ENCODE results near the gene BCOR.

The BCOR gene

DNA sequence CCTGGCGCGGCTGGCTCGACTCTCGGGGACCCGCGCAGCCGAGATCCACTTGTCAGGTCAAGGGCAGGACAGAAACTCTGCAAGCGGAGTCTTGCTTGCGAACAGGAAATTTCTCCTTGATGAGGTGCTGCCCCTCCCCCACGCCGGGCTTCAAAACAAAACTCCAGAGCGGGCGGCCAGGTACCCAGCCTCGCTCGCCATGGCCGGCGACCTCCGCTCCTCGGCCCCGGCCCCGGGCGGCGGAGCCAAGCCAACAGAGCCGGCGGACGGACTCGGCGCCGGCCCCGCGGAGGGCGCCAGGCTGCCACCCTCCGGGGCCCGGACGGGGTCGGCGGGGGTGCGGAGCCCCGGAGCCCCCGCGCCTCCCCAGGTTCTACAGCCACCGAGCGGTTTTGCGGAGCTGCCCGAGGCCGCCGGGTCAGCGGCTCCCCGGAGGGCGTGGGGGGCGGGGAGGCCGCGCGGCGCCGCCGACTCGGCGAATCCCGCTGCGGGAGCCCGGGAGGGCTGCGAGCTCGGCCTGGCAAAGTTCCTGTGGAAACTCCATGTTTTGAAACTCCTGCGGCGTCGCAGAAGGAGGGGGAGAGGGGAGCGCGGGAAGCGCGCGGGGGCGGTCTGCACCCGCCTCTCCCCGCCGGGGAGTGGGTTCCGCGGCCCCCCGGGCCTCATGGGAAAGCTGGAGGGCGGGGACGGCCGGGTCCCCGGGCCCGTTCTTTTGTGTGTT, 11.7 kb upstream of the BCOR start:
- Histone ChIP-seq H3K36me3 (ENCODE audit: insufficient read depth, low read length) (no peaks in the 10 kb centered on the region), H3K27me3 (ENCODE audit: control insufficient read depth in 1 of 2, insufficient read depth in 2 of 2, low read length in 2 of 2) (peaks cover 5 to 44% of the 10 kb centered on the region in 2 donors), H3K4me1 (ENCODE audit: insufficient read depth, low read length) (peaks cover 10% of the 10 kb centered on the region), H3K9ac (ENCODE audit: low read length) (no peak overlapping the region), H3K27ac (ENCODE audit: low read depth, low read length) (peak overlapping the region; percentile 82), H3K9me3 (ENCODE audit: low read length) (no peaks in the 10 kb centered on the region), H3K4me3 (ENCODE audit: low read depth in 1 of 2, low read length in 2 of 2) (peak overlapping the region; percentile 37 to 41)

DNA sequence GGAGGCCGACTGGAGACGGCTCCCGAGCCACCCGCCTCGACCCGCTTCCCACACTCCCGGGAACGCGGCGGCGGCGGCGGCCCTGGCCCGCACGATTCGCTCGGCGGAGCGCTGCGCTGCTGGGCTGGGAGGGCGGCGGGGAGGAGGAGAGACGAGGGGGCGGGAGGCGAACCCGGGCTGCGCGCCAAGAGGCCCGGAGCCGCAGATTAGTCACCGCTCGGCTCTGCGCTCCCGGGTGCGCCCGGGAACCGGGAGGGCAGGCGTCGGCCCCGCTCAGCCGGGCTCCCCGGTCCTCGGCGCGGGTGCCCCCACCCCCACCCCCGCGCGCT, 11.2 kb upstream of the BCOR start:
- Histone ChIP-seq H3K4me1 (ENCODE audit: insufficient read depth, low read length) (peaks cover 10% of the 10 kb centered on the region), H3K27ac (ENCODE audit: low read depth, low read length) (peak overlapping the region; percentile 82), H3K36me3 (ENCODE audit: insufficient read depth, low read length) (no peaks in the 10 kb centered on the region), H3K9me3 (ENCODE audit: low read length) (no peaks in the 10 kb centered on the region), H3K9ac (ENCODE audit: low read length) (no peak overlapping the region), H3K27me3 (ENCODE audit: control insufficient read depth in 1 of 2, insufficient read depth in 2 of 2, low read length in 2 of 2) (peaks cover 4 to 48% of the 10 kb centered on the region in 2 donors), H3K4me3 (ENCODE audit: low read depth in 1 of 2, low read length in 2 of 2) (peak overlapping the region; percentile 37 to 41)

DNA sequence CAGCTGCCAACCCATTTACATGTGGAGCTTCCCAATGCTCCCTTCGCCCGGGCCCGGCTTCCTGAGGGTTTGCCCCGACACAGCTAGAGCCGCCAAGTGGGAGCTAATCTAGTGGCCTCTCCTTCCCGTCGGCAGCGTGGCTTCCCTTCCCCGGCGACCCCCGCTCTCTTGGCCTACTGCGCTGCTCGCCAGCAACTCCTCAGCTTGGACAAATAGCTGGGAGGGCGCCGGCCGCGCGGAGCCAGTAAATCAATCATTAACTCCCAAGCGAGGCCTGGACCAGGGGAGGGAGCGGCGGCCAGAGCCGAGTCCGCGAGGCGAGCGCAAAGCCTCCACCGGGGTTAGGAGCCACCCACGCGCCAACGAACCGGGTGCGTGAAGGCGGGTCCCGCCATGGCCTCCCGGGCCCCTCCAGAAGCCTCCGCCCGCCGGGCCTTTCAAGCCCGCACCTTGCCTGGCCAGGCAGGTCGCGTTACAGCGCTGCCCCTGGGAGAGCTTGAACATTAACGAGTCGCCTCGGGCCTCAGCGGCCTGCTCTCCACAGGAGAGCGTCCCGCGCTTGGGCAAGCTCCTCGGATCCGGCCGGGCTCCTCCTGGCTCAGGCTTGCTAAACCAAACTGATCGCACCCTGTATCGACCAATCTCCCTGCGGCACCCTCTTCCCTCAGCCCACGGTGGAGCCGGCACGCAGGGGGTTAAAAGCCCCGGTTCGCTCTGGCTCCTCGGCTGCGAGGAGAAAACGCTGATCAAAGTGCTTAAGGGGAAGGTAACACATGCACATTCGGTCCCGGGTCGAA, 10.6 kb upstream of the BCOR start:
- H3K27ac ChIP-seq (ENCODE audit: low read depth, low read length), result peak overlapping the region; percentile 82
- H3K27me3 ChIP-seq (ENCODE audit: control insufficient read depth in 1 of 2, insufficient read depth in 2 of 2, low read length in 2 of 2), result peaks cover 10 to 48% of the 10 kb centered on the region in 2 donors
- no peak overlapping the region for H3K9ac ChIP-seq (ENCODE audit: low read length)
- H3K36me3 ChIP-seq (ENCODE audit: insufficient read depth, low read length), result no peaks in the 10 kb centered on the region
- H3K9me3 ChIP-seq (ENCODE audit: low read length), result no peaks in the 10 kb centered on the region
- no peak overlapping the region for H3K4me3 ChIP-seq (ENCODE audit: low read depth in 1 of 2, low read length in 2 of 2)
- peaks cover 10% of the 10 kb centered on the region for H3K4me1 ChIP-seq (ENCODE audit: insufficient read depth, low read length)

- Histone ChIP-seq H3K36me3 (ENCODE audit: insufficient read depth, low read length) (no peaks in the 10 kb centered on the region), H3K9ac (ENCODE audit: low read length) (peak overlapping the region; percentile 5)
These were observed 9.8 kb upstream of the BCOR start for GRCh38 chrX:40107291-40108161.

GRCh38 chrX:40106676-40107290, 9.0 kb upstream of the BCOR start:
- H3K27me3 ChIP-seq (ENCODE audit: control insufficient read depth in 1 of 2, insufficient read depth in 2 of 2, low read length in 2 of 2), result peaks cover 12 to 60% of the 10 kb centered on the region in 2 donors
- H3K4me3 ChIP-seq (ENCODE audit: low read depth in 1 of 2, low read length in 2 of 2), result peak overlapping the region; percentile 25 to 41
- no peaks in the 10 kb centered on the region for H3K36me3 ChIP-seq (ENCODE audit: insufficient read depth, low read length)
- no peaks in the 10 kb centered on the region for H3K9me3 ChIP-seq (ENCODE audit: low read length)
- peaks cover 10% of the 10 kb centered on the region for H3K4me1 ChIP-seq (ENCODE audit: insufficient read depth, low read length)
- peak overlapping the region; percentile 5 for H3K9ac ChIP-seq (ENCODE audit: low read length)
- peak overlapping the region; percentile 78 for H3K27ac ChIP-seq (ENCODE audit: low read depth, low read length)

More at GRCh38 chrX:40107291-40108161, 9.8 kb upstream of the BCOR start:
- Histone ChIP-seq H3K9me3 (ENCODE audit: low read length) (no peaks in the 10 kb centered on the region), H3K27me3 (ENCODE audit: control insufficient read depth in 1 of 2, insufficient read depth in 2 of 2, low read length in 2 of 2) (peaks cover 12 to 53% of the 10 kb centered on the region in 2 donors), H3K4me3 (ENCODE audit: low read depth in 1 of 2, low read length in 2 of 2) (peak overlapping the region; percentile 13 to 25), H3K27ac (ENCODE audit: low read depth, low read length) (peak overlapping the region; percentile 78), H3K4me1 (ENCODE audit: insufficient read depth, low read length) (peaks cover 10% of the 10 kb centered on the region)

DNA sequence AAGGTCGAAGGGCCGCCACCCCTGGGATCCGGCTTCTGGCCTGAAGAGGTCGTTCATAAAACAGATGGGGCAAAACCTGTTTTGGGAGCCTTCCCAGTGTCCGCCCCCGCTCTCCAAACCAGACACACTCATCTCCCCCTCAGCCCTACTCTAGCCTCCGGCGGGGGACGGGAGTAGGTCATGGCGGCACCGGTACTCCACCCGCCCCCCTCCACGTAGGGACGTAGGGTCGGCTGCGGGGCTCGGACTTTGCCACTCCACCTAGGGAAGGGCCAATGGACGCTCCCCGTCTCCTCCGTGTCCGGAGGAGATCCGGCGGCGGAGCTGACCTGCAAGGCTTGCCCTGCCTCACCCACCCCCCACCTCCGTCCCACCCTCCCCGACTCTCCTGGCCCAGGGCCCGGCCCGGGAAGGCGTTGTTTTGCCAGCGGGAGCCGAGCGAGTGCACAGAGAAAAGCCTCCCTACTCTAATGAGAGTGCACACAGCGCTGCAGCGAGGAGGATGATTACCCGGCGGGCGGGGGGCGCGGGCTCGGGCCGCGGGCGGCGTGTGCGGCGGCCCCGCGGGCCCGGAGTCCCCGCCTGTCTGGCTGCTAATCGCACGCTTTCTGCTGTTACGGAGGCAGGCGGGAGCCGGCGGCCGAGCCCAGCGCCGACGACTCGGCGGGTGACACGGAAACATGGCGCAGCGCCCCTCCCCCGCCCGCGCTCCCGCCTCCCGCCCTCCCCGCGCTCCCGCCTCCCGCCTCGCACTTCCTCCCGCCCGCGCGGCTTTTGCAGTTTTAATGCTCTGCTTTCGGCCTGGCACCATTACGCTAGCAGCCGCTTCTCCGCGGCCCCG, 8.3 kb upstream of the BCOR start:
- Histone ChIP-seq H3K27ac (ENCODE audit: low read depth, low read length) (peak overlapping the region; percentile 80), H3K9me3 (ENCODE audit: low read length) (no peaks in the 10 kb centered on the region), H3K4me3 (ENCODE audit: low read depth in 1 of 2, low read length in 2 of 2) (peak overlapping the region; percentile 43 to 61), H3K27me3 (ENCODE audit: control insufficient read depth in 1 of 2, insufficient read depth in 2 of 2, low read length in 2 of 2) (peaks cover 12 to 68% of the 10 kb centered on the region in 2 donors), H3K9ac (ENCODE audit: low read length) (peak overlapping the region; percentile 5), H3K4me1 (ENCODE audit: insufficient read depth, low read length) (peaks cover 10% of the 10 kb centered on the region), H3K36me3 (ENCODE audit: insufficient read depth, low read length) (no peaks in the 10 kb centered on the region)

- H3K27ac ChIP-seq (ENCODE audit: low read depth, low read length), result peak overlapping the region; percentile 80
These were observed 7.5 kb upstream of the BCOR start for GRCh38 chrX:40104985-40105834.

DNA sequence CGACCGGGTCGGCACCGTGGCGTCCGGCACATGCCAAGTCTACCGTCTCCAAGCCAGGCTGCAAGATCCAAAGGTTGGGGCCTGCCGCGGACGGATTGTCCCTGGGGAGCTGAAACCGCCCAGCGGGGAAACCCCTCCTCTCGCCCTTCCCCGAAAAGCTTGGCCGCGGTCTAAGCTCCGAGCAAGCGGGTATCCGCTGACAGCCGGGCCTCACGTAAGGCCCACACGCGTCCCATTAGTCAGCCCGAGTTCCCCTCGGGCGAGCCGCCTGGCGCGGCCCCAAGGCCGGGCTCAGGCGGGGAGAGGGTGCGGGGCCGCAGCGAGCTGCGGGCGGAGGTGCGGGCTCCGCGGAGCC, 6.8 kb upstream of the BCOR start:
- H3K27me3 ChIP-seq (ENCODE audit: control insufficient read depth in 1 of 2, insufficient read depth in 2 of 2, low read length in 2 of 2), result peaks cover 12 to 72% of the 10 kb centered on the region in 2 donors
- peak overlapping the region; percentile 80 for H3K27ac ChIP-seq (ENCODE audit: low read depth, low read length)
- H3K36me3 ChIP-seq (ENCODE audit: insufficient read depth, low read length), result no peaks in the 10 kb centered on the region
- H3K9ac ChIP-seq (ENCODE audit: low read length), result no peak overlapping the region
- H3K4me3 ChIP-seq (ENCODE audit: low read depth in 1 of 2, low read length in 2 of 2), result peak overlapping the region; percentile 23 to 61
- H3K9me3 ChIP-seq (ENCODE audit: low read length), result no peaks in the 10 kb centered on the region
- H3K4me1 ChIP-seq (ENCODE audit: insufficient read depth, low read length), result peaks cover 21% of the 10 kb centered on the region

More at GRCh38 chrX:40104985-40105834, 7.5 kb upstream of the BCOR start:
- Histone ChIP-seq H3K9ac (ENCODE audit: low read length) (no peak overlapping the region), H3K27me3 (ENCODE audit: control insufficient read depth in 1 of 2, insufficient read depth in 2 of 2, low read length in 2 of 2) (peaks cover 12 to 73% of the 10 kb centered on the region in 2 donors), H3K36me3 (ENCODE audit: insufficient read depth, low read length) (no peaks in the 10 kb centered on the region), H3K9me3 (ENCODE audit: low read length) (no peaks in the 10 kb centered on the region), H3K4me1 (ENCODE audit: insufficient read depth, low read length) (peaks cover 16% of the 10 kb centered on the region), H3K4me3 (ENCODE audit: low read depth in 1 of 2, low read length in 2 of 2) (peak overlapping the region; percentile 43 to 61)

DNA sequence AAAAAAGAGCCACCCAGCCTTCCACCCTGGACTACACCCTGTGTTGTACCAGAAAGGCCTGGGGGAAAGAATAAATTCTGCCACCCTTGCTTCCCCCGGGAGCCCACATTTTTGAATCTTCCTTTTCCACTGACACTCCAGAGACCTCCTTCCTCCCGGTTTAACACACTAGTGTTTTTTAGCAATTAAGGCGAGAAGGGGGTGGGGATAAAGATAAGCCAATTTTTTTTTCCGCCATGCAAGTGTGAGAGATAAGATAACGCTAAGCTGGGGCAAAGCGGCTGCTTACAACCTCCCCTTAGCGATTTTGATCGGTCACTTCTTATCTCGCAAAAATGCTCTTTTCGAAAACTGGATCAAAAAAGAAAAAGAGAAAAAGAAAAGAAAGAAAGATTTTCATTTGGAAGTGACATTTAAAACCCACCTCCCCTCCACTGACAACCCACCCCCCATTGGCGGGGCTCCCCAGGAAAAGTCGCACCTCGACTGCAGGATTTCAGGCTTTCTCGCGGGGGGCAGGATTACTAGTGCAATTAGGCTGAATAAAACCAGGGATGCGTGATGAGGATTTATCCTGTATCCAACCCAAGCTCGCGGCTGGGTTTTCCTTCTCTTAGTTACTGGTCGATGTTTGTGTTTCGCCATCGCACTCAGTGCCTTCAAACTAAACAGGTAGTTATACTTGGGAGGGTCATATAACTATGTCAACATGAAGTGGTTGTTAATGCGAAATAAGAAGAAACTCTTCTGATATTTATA, 6.0 kb upstream of the BCOR start:
- Histone ChIP-seq H3K4me1 (ENCODE audit: insufficient read depth, low read length) (peaks cover 25% of the 10 kb centered on the region), H3K9ac (ENCODE audit: low read length) (no peak overlapping the region), H3K27me3 (ENCODE audit: control insufficient read depth in 1 of 2, insufficient read depth in 2 of 2, low read length in 2 of 2) (peaks cover 12 to 71% of the 10 kb centered on the region in 2 donors)

More for the DNA sequence above, 6.0 kb upstream of the BCOR start:
- H3K36me3 ChIP-seq (ENCODE audit: insufficient read depth, low read length), result no peaks in the 10 kb centered on the region
- H3K27ac ChIP-seq (ENCODE audit: low read depth, low read length), result no peak overlapping the region
- H3K9me3 ChIP-seq (ENCODE audit: low read length), result no peaks in the 10 kb centered on the region
- no peak overlapping the region for H3K4me3 ChIP-seq (ENCODE audit: low read depth in 1 of 2, low read length in 2 of 2)

Data from muscle layer of colon (tissue), 2 donors.